Muscle of back (tissue), 11 donors: ENCODE measurements around the gene MACROH2A2. TPM values are rescaled to one million over a fixed set of nuclear protein-coding genes. Genes with fewer than 3 reads are reported as not detected.
A peak's percentile ranks its signal among the peaks of the same experiment; 100 is the strongest.

Source experiments
- DNase-seq, 3 donors: peaks; one replicate each; pipeline versions ENCODE4 v3.0.0 to v3.0.0-alpha.2; 2013
- polyA plus RNA-seq, 10 donors: library from polyadenylated mRNA; unstranded; fragments of 120-200 nt; gene quantifications; one replicate each; pipeline ENCODE4 v1.2.1, GENCODE V29; 2013; ENCODE audit not compliant: insufficient read length in 10 of 10

The MACROH2A2 gene
- polyA plus RNA-seq, 10 donors = 12.1 to 38.2 (median 19.1) TPM

DNA sequence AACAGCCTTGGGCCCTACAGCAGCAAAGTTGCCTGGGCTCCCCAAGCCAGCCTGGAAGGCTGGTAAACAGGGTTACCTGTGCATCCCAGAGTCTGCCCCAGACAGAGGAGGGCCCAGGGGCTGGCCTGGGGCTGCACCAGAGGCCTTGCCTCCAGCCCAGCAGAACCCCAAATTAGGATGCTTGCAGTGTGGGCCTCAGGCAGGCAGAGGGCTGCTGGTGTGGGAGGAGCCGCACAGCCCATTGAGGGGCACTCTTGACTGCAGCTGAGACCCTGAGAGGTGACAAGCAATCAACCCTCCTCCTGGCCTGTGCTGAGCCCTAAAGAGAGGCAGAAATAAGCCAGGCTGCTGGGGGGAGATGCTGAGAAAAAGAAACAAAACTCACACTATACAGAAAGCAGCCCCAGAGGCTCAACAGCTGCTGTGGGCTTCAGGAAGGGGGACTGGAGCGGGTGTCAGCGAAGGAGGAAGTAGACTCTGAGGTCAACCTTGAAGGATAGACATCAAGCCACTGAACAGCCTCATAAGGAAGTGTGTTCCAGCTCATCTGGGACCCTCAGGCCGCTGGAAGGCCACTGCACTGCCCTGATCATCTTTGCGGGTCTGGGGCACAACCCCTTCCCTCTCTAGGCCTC is 73.4 kb downstream of the MACROH2A2 start:
- DNase-seq = no peak

DNA sequence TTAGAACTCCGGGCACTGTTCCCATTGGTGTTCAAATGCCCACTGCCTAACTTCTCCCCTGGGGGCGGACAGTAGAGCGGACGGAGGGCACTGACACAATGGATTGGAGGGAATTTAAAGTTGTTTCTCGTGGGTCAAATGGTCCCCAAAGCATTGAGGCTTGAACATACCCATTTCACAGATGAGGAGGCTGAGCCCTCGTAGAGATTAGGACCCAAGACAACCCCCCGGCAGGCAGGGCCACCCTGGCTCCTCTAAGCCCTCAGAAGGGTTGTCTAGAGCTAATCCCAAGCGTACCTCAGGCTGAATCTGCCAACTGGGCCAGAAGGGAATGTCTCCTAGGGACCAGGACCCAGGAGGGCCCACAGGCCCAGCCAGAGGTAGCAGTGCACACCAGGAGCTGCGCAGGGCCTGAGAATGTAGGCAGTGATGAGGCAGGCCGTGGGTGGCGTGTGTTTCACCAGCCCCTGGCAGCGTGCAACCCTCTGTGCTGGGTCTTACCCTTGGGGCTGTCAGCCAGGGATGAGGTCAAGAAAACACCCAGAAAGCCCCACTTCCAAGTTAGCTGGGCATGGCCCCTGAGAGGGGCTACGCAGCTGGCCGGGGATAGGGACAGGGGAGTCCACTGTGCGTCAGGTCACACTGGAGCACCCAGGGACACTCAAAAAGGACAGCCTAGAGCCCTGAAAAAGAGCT is 74.2 kb downstream of the MACROH2A2 start:
- no peak for DNase-seq

DNA sequence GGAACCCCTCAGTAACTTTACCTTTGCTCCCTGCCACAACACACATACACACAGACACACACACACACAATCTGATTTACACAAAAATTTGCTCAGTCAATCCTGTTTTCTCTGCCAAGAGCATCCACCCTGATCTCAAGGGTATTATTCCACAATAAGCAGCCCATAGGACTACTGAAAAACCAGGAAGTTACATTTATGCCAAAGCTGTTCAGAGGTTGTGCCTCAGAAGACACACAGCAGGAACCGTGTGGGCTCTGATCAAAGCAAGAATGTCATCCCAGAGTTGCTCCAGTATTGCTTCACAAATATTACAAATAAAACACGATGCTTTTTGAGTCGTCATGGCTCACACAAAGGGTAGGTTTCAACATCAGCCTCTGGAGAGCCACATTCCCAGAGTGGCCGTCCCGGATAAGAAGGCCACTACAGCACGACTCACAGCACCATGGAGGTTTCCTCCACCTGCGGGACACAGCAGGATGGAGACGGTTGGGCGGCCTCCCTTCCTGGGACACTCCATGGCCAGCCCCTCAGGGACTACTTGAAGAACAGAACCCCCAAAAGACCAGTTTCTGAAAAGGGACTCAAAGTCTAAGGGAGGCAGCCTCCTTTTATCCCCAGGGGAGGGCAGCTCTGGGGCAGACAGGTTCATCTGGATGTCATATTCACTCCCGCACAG is 78.4 kb downstream of the MACROH2A2 start:
- DNase-seq = no peak

DNA sequence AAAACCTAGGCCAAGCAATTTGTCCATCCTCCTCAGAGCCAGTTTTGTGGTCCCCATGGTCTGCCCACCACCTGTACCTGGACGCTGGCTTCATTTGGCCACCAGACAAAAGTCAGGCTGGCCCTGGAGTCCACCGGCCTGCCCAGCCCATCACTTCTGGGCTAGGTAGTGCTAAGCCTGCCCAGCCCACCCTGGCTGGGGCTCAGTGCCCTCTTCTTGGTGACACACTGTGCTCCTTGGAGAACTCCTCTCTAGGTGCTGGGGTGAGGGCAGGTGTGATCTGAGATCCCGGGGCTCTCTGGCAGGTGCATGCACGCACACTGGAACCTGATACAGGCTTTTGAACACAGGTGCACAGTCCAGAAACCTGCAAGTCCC is 78.9 kb downstream of the MACROH2A2 start:
- no peak for DNase-seq

- peak; percentile 38 to 82 (median 63) for DNase-seq
Observed at GRCh38 chr10:70132098-70133029, 79.7 kb downstream of the MACROH2A2 start, which contains the start of gene AIFM2. AIFM2 (minus strand) TSS chr10:70132825; CDS start chr10:70124084, 8,741 bp downstream.

GRCh38 chr10:70135046-70135445 is 82.4 kb downstream of the MACROH2A2 start:
- no peak for DNase-seq

- DNase-seq = peak in 1 of 3 donors; percentile 13
Observed at GRCh38 chr10:70135684-70136083, 83.0 kb downstream of the MACROH2A2 start.

- no peak for DNase-seq
Observed at GRCh38 chr10:70137135-70137534, 84.5 kb downstream of the MACROH2A2 start.

DNA sequence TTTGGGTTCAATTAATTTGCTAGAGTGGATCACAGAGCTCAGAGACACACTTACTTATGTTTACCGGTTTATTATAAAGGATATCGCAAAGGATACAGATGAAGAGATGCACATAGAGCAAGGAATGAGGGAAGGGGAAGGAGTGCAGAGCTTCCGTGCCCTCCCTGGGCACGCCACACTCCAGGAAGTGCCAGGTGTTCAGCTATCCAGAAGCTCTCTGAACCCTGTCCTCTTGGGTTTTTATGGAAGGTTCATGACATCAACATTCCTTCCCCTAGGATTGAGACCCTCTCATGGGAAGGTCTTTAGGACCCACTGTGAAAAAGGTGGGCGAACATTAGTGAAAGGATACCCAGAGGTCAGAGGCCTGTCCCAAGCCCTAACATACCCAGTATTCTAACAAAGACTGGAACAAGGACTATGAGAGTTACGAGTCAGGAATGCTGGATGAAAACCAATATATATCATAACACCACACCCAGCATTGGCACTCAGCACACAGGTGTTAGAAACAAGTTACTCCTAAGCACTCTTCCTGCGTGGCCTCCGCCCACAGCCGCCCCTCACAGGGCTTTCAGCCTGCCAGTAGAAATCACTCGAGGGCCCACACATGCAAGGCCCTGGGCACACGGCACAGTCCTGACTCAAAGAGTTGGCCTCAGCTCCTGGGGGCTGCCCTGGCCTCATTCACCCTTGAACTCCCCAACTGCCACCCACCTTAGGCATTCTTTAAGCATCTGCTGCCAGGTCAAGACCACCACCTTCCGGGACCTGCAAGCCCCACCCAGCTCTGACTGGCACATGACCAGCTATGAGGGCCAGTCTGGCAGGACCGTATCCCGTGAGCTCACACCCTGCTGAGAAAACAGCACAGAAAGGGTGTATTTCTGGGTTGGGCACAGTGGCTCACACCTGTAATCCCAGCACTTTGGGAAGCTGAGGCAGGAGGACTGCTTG is 85.6 kb downstream of the MACROH2A2 start:
- no peak for DNase-seq

DNA sequence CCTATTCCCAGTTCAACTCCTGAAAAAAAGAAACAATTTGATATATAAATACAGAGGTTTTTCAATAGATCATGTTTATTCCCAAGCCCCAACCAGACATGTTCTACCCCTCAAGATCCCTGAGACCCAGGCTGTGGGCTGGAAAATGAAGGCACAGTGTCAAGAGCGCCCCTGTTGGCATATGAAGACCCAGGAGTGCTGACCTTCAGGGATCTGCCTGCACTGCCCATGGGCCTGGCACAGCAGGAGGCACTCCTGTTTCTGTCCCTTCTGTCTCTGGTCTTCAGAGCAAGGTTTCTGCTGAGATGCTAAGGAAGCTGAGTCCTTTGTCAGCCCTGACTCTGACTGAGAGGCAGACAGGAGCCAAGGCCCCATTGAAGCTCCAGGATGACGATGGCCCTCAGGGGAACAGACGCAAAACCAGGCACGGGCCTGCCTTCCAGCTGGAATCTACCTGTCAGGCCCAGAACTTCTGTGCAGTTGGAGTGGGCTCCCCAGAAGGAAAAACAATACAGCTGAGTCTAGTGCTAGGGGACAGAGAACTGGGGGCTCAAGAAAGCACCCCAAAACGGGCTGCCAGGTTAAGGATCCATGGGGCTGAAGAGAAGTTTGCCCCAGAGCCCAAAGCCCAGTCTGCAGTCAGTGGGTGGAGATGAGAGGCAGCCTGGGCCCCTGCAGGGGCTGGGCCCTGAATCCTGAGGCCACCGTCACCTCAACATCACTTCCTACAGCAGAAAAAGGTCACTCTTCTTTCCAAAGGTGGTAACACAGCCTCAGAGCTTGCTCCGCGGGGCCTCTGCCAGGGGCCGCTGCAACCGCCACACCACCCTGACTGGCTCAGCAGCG is 86.7 kb downstream of the MACROH2A2 start:
- DNase-seq = no peak

GRCh38 chr10:70139997-70140250 is 87.3 kb downstream of the MACROH2A2 start:
- no peak for DNase-seq

DNA sequence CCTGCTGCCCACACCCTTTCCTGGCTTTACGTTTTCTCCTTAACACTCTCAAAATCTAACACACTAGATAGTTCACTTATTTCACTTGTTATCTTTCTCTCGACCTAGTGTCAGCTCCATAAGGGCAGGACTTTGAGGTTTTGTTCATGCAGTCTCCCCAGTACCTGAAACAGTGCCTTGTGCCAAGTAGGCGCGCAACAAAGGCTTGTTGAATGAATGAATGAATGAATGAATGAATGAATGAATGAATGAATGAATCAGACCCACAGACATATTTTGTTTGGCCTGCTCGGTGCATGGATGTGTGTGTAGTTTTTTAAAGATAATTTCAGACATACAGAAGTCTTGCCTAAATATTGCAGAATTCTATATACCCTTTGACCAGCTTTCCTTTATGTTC is 87.7 kb downstream of the MACROH2A2 start:
- DNase-seq = no peak

- DNase-seq = no peak
Observed at GRCh38 chr10:70142555-70142954, 89.9 kb downstream of the MACROH2A2 start.

DNA sequence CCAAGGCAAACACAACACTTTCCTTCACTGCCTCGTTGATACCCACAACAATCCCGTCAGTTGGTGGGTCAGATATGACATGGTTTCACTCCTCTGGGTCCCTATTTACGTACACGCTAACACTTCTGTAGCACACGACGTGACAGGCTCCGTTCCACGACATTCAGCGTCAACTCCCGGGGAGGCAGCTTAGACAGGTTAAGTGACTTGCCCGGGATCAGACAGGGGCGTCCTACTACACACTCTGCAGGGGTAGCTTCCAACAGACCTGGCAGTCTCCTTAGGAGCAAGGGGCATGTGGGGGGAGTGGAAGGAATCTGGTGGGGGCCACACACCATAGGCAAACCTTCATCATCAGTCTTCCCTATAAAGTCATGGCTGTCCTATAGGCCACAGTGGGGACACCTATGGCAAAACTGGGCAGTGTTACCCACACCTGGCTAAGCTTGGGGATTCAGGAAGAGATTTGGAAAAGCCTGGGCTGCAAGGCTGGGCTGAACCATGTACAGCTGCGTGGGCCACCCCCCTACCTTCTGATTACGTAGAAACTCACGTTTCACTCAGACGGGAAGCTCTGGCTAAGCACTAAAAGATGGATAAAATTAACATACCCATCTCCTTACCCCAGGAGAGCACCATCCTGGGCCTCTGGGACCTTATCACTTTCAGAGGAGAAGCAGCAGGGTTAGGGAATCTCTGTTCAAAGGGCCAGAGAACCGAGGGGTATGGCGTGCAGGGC is 91.9 kb downstream of the MACROH2A2 start:
- no peak for DNase-seq

GRCh38 chr10:70145166-70145665 is 92.6 kb downstream of the MACROH2A2 start:
- DNase-seq = no peak

- DNase-seq = peak; percentile 45 to 90 (median 62)
Observed at GRCh38 chr10:70145666-70146488, 93.2 kb downstream of the MACROH2A2 start.

DNA sequence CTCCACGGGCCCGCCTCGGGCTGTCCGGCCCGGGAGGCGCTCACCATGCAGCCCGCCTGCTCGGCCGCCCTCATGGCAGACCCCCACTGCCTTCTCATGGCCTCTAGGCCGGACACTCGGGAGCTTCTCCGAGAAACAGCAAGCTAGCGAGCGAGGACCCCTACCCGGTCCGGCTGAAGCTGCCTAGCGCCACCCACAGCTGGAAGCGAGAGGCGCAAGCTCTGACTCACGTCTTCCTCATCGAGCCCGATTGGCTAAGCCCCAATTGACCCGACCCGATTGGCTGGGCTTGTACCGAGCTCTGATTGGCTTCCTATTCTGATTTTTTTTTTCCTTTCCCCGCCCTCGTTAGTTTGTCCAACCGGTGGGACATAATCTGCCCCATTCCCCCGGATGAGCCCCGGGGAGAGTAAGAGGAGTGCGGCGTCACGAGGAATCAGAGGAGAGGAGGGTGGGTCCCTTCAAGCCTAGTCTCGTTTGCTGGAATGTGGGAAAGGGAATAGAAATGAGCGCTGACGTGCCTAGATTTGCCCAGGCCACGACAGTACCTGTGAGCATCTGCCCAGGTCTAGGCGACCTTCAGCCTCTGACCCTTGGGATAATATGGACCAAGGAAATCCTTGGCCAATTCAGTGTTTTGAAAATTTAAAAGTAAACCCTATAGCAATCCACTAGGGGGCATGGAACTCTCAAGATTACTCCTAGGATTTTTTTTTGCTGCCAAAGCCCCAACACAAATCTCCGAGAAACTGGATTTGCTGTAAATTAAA is 94.0 kb downstream of the MACROH2A2 start, which contains the start of gene TYSND1:
TYSND1 (minus strand) TSS at position 212 of the 770 bp plus-strand sequence; CDS start at position 98, 114 bp downstream.
- DNase-seq = peak; percentile 99
